ENCODE results near the gene OTX2. TPM values are rescaled to one million over a fixed set of nuclear protein-coding genes. Genes with fewer than 3 reads are reported as not detected.

OTX2 gene
- total RNA-seq, 2 donors from 2014 or later: not detected

GRCh38 chr14:56803816-56804535 lies 6.3 kb downstream of the OTX2 start:
- DNase-seq: no peak
- WGBS, 2 donors: 5 to 9% methylated on average over 18 to 29 of the region's 29 CpGs
- no peak overlapping the region for H3K4me3 ChIP-seq
- intact Hi-C loops (cut with DNase I): no loop called here
- H3K27me3 ChIP-seq: peaks cover 9 to 50% of the 10 kb centered on the region in 2 donors
- peaks cover 12% of the 10 kb centered on the region for H3K4me1 ChIP-seq
- H3K9me3 ChIP-seq: no peaks in the 10 kb centered on the region
- ATAC-seq: no peak
- no peak overlapping the region for H3K27ac ChIP-seq
- TF ChIP-seq, protein P1, sequence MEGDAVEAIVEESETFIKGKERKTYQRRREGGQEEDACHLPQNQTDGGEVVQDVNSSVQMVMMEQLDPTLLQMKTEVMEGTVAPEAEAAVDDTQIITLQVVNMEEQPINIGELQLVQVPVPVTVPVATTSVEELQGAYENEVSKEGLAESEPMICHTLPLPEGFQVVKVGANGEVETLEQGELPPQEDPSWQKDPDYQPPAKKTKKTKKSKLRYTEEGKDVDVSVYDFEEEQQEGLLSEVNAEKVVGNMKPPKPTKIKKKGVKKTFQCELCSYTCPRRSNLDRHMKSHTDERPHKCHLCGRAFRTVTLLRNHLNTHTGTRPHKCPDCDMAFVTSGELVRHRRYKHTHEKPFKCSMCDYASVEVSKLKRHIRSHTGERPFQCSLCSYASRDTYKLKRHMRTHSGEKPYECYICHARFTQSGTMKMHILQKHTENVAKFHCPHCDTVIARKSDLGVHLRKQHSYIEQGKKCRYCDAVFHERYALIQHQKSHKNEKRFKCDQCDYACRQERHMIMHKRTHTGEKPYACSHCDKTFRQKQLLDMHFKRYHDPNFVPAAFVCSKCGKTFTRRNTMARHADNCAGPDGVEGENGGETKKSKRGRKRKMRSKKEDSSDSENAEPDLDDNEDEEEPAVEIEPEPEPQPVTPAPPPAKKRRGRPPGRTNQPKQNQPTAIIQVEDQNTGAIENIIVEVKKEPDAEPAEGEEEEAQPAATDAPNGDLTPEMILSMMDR (IDR thresholded peaks at IDR 0.05): no peak
- no peak for TF ChIP-seq POLR2A (IDR thresholded peaks at IDR 0.05)
- no peaks in the 10 kb centered on the region for H3K36me3 ChIP-seq (replicated peaks in 1 of 2; ENCODE audit: insufficient read depth in 1 of 2, low read depth in 2 of 2)

GRCh38 chr14:56801920-56802319 lies 8.4 kb downstream of the OTX2 start:
- Histone ChIP-seq H3K9me3 (no peaks in the 10 kb centered on the region), H3K27me3 (peaks cover 10 to 48% of the 10 kb centered on the region in 2 donors), H3K4me1 (peaks cover 17% of the 10 kb centered on the region), H3K27ac (no peak overlapping the region), H3K36me3 (replicated peaks in 1 of 2; ENCODE audit: insufficient read depth in 1 of 2, low read depth in 2 of 2) (no peaks in the 10 kb centered on the region), H3K4me3 (no peak overlapping the region)
- TF ChIP-seq, protein P1 (IDR thresholded peaks at IDR 0.05): no peak
- no peak for TF ChIP-seq POLR2A (IDR thresholded peaks at IDR 0.05)
- DNase-seq (no peak), ATAC-seq (no peak)
- intact Hi-C loops (cut with DNase I): no loop called here
- 45 to 68% methylated on average over 3 of the region's 3 CpGs for WGBS, 2 donors

DNA sequence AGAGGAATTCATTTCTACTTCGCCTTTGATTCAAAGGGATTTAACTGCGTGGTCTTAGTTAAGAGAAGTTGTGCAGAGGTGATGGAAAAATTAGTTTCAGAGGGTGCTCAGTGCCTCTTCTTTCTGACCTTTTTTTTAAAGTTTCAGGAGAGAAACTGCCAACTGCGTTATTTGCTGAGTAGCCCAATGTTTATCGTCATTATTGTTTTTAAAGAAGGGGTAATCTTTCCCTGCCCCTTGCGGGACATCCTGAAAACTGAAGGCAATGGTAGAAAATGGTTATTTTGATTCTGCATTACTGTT lies 11.0 kb downstream of the OTX2 start:
- Histone ChIP-seq H3K4me1 (peaks cover 29% of the 10 kb centered on the region), H3K4me3 (no peak overlapping the region), H3K9me3 (no peaks in the 10 kb centered on the region), H3K36me3 (replicated peaks in 1 of 2; ENCODE audit: insufficient read depth in 1 of 2, low read depth in 2 of 2) (no peaks in the 10 kb centered on the region), H3K27ac (no peak overlapping the region), H3K27me3 (peaks cover 10 to 48% of the 10 kb centered on the region in 2 donors)
- intact Hi-C loops (cut with DNase I): no loop called here
- WGBS, 2 donors: 10 to 24% methylated on average over 5 of the region's 5 CpGs
- DNase-seq (no peak), ATAC-seq (no peak)
- TF ChIP-seq POLR2A (IDR thresholded peaks at IDR 0.05): no peak
- TF ChIP-seq, protein P1 (IDR thresholded peaks at IDR 0.05): no peak

GRCh38 chr14:56798447-56799342 lies 11.6 kb downstream of the OTX2 start:
- DNase-seq: no peak
- TF ChIP-seq, protein P1 (IDR thresholded peaks at IDR 0.05): no peak
- TF ChIP-seq POLR2A (IDR thresholded peaks at IDR 0.05): no peak
- intact Hi-C loops (cut with DNase I): no loop called here

More at GRCh38 chr14:56798447-56799342, 11.6 kb downstream of the OTX2 start:
- Histone ChIP-seq H3K27ac (no peak overlapping the region), H3K9me3 (no peaks in the 10 kb centered on the region), H3K4me1 (peaks cover 32% of the 10 kb centered on the region), H3K4me3 (no peak overlapping the region), H3K36me3 (replicated peaks in 1 of 2; ENCODE audit: insufficient read depth in 1 of 2, low read depth in 2 of 2) (no peaks in the 10 kb centered on the region), H3K27me3 (peaks cover 10 to 50% of the 10 kb centered on the region in 2 donors)
- 14 to 19% methylated on average over 24 to 41 of the region's 41 CpGs for WGBS, 2 donors
- ATAC-seq: peak; percentile 21

Data from body of pancreas (tissue), 4 donors.